Right atrium auricular region (tissue), 2 donors: ENCODE results near the gene NID2. TPM values are rescaled to one million over a fixed set of nuclear protein-coding genes. Genes with fewer than 3 reads are reported as not detected.

Experiments used
- DNase-seq: peaks from one replicate; pipeline ENCODE4 v3.0.0-alpha.2; 2019; ENCODE audit warnings: low spot score
- H3K27ac ChIP-seq, 2 donors: fragments of 200-600 bp; sonication (generic); 1 replicate in 1 of 2; 2 replicates in 1 of 2; pipeline ENCODE4 v1.5.1; 2016 to 2019
- H3K27me3 ChIP-seq, 2 donors: fragments of 200-600 bp; sonication (generic); one replicate each; pipeline versions ENCODE4 v1.5.1 to v1.6.0; 2017 to 2019
- H3K36me3 ChIP-seq: fragments of 200-600 bp; sonication (generic); one replicate; pipeline ENCODE4 v1.5.1; 2016
- H3K4me1 ChIP-seq, 2 donors: fragments of 200-600 bp; sonication (generic); one replicate each; pipeline versions ENCODE4 v1.5.1 to v1.6.0; 2017 to 2019
- H3K4me3 ChIP-seq, 2 donors: fragments of 200-600 bp; sonication (generic); 1 replicate in 1 of 2; 2 replicates in 1 of 2; pipeline ENCODE4 v1.5.1; 2017 to 2019; ENCODE audit warnings: mild to moderate bottlenecking in 1 of 2, moderate library complexity in 1 of 2
- H3K9me3 ChIP-seq, 2 donors: fragments of 200-600 bp; sonication (generic); one replicate each; pipeline ENCODE4 v1.5.1; 2019
- total RNA-seq, 2 donors: library from RNA; depleted of rRNA; stranded (reverse); fragments of >200 nt; gene quantifications; one replicate each; pipeline ENCODE4 v1.1.0, GENCODE V29; 2016
- TF ChIP-seq, protein P1 (sequence below), 2 donors: fragments of 200-600 bp; sonication (generic); IDR thresholded peaks; one replicate each; pipeline ENCODE4 v1.5.1; 2019; ENCODE audit warnings: antibody characterized with exemption in 2 of 2

The NID2 gene, protein sequence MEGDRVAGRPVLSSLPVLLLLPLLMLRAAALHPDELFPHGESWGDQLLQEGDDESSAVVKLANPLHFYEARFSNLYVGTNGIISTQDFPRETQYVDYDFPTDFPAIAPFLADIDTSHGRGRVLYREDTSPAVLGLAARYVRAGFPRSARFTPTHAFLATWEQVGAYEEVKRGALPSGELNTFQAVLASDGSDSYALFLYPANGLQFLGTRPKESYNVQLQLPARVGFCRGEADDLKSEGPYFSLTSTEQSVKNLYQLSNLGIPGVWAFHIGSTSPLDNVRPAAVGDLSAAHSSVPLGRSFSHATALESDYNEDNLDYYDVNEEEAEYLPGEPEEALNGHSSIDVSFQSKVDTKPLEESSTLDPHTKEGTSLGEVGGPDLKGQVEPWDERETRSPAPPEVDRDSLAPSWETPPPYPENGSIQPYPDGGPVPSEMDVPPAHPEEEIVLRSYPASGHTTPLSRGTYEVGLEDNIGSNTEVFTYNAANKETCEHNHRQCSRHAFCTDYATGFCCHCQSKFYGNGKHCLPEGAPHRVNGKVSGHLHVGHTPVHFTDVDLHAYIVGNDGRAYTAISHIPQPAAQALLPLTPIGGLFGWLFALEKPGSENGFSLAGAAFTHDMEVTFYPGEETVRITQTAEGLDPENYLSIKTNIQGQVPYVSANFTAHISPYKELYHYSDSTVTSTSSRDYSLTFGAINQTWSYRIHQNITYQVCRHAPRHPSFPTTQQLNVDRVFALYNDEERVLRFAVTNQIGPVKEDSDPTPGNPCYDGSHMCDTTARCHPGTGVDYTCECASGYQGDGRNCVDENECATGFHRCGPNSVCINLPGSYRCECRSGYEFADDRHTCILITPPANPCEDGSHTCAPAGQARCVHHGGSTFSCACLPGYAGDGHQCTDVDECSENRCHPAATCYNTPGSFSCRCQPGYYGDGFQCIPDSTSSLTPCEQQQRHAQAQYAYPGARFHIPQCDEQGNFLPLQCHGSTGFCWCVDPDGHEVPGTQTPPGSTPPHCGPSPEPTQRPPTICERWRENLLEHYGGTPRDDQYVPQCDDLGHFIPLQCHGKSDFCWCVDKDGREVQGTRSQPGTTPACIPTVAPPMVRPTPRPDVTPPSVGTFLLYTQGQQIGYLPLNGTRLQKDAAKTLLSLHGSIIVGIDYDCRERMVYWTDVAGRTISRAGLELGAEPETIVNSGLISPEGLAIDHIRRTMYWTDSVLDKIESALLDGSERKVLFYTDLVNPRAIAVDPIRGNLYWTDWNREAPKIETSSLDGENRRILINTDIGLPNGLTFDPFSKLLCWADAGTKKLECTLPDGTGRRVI (N-terminal part only)
- total RNA-seq: 10 to 100 TPM; 23.0 to 41.2 TPM

DNA sequence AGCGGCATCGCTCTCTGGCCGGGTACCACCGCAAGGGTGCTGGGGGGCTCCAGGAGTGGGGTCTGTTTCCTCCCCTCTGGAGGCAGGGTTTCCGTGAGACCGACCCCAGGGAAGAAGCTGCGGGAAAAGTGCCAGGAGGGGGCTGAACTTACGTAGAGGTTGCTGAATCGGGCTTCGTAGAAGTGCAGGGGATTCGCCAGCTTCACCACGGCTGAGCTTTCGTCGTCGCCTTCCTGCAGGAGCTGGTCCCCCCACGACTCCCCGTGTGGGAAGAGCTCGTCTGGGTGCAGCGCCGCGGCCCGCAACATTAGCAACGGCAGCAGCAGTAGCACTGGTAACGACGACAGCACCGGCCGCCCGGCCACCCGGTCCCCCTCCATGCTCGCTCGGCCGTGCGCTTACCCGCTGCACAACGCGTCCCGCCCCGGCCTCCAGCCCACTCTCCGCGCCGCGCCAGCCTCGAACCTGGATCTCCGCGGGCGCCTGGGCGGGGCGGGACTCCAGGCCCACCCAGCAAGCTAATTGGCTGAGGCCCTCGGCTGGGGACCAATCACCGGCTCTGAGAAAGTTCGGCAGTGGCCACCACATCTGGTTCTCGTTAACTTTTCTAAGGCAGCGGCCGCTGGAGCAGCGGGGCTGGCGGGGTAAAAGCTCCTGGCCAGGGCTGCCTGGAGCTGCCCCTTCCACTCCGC lies at the start of gene NID2:
Gene NID2, minus strand, starts transcription at position 445 of the 692 bp plus-strand sequence. Its CDS starts 65 bp downstream, at position 380.
- Histone ChIP-seq H3K36me3 (no peaks in the 10 kb centered on the region), H3K27ac (peak within 1 kb of the TSS; percentile 89 to 92), H3K9me3 (no peaks in the 10 kb centered on the region), H3K4me1 (peaks cover 0 to 27% of the 10 kb centered on the region in 2 donors), H3K4me3 (peak within 1 kb of the TSS; percentile 65 to 67), H3K27me3 (no peaks in the 10 kb centered on the region)
- TF ChIP-seq, protein P1, sequence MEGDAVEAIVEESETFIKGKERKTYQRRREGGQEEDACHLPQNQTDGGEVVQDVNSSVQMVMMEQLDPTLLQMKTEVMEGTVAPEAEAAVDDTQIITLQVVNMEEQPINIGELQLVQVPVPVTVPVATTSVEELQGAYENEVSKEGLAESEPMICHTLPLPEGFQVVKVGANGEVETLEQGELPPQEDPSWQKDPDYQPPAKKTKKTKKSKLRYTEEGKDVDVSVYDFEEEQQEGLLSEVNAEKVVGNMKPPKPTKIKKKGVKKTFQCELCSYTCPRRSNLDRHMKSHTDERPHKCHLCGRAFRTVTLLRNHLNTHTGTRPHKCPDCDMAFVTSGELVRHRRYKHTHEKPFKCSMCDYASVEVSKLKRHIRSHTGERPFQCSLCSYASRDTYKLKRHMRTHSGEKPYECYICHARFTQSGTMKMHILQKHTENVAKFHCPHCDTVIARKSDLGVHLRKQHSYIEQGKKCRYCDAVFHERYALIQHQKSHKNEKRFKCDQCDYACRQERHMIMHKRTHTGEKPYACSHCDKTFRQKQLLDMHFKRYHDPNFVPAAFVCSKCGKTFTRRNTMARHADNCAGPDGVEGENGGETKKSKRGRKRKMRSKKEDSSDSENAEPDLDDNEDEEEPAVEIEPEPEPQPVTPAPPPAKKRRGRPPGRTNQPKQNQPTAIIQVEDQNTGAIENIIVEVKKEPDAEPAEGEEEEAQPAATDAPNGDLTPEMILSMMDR (IDR thresholded peaks at IDR 0.05): no peak
- peak; percentile 94 for DNase-seq

DNA sequence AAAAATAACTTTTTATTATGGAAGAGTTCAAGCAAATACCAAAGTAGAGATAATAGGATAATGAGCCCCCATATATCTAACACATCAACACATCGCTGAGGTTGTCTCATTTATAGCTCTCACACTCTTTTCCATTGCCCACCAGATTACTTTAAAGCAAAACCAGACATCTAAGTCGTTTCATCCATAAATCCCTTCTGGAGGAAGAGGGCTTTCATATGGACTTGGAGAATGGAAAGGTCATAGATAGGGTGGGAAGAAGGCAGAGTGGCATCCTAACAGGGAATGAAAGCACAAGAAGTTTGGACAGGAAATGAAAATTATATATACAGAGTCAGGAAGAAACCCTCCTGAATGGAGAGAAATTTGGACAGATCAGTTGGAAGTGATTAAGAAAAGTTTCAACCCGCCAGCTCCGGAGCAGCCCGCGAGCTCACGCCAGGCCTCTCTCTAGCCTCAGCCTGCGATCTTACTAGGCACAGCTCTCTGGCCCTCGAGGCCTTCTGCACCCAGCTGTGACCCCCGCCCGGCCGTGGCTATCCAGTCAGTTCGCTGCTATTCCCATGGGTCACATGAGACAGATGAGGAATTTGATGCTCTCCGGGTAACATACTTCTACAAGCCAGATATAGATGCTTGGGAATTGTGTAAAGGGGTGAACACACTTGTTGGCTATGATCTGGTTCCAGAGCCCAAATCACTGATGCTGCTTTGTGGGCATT lies 48.4 kb upstream of the NID2 start:
- Histone ChIP-seq H3K9me3 (no peaks in the 10 kb centered on the region), H3K36me3 (no peaks in the 10 kb centered on the region), H3K4me1 (no peaks in the 10 kb centered on the region), H3K4me3 (no peak overlapping the region), H3K27me3 (no peaks in the 10 kb centered on the region), H3K27ac (no peak overlapping the region)
- DNase-seq: no peak
- TF ChIP-seq, protein P1 (IDR thresholded peaks at IDR 0.05): no peak

GRCh38 chr14:52115286-52115685 lies 46.4 kb upstream of the NID2 start:
- TF ChIP-seq, protein P1 (IDR thresholded peaks at IDR 0.05): no peak
- H3K9me3 ChIP-seq: no peaks in the 10 kb centered on the region
- no peaks in the 10 kb centered on the region for H3K4me1 ChIP-seq
- no peak for DNase-seq
- no peak overlapping the region for H3K27ac ChIP-seq
- H3K4me3 ChIP-seq: no peak overlapping the region
- H3K36me3 ChIP-seq: no peaks in the 10 kb centered on the region
- no peaks in the 10 kb centered on the region for H3K27me3 ChIP-seq

- Histone ChIP-seq H3K9me3 (no peaks in the 10 kb centered on the region), H3K36me3 (no peaks in the 10 kb centered on the region), H3K4me1 (no peaks in the 10 kb centered on the region), H3K4me3 (no peak overlapping the region), H3K27ac (no peak overlapping the region), H3K27me3 (no peaks in the 10 kb centered on the region)
- TF ChIP-seq, protein P1 (IDR thresholded peaks at IDR 0.05): no peak
- DNase-seq: no peak
These were observed 43.6 kb upstream of the NID2 start for GRCh38 chr14:52112336-52113018.
